CD4-positive, CD25-positive, alpha-beta regulatory T cell (primary cell): Measurements from ENCODE around the gene NRAP. TPM values are rescaled to one million over a fixed set of nuclear protein-coding genes. Genes with fewer than 3 reads are reported as not detected.

Experiments used
- ATAC-seq, 2 donors: fragments of 150-1000 bp; cut with Tn5 transposase; one replicate each; pipeline ENCODE4 v1.10.0; 2021; ENCODE audit warnings: low read depth in 2 of 2, moderate number of reproducible peaks in 2 of 2, moderate library complexity in 1 of 2
- DNase-seq, 3 donors: peaks; one replicate each; pipeline versions ENCODE4 v3.0.0 to v3.0.0-alpha.2; 2012 to 2022; ENCODE audit warnings: mixed read lengths in 1 of 3
- H3K27ac ChIP-seq: one replicate; pipeline ENCODE4 v1.7.0; 2013; ENCODE audit warnings: mild to moderate bottlenecking, low read length; ENCODE audit not compliant: insufficient read depth, poor library complexity, severe bottlenecking
- H3K27me3 ChIP-seq: one replicate; pipeline ENCODE4 v1.7.0; 2013; ENCODE audit warnings: low read length; ENCODE audit not compliant: control insufficient read depth, insufficient read depth
- H3K36me3 ChIP-seq: one replicate; pipeline ENCODE4 v1.7.0; 2013; ENCODE audit warnings: mild to moderate bottlenecking, low read length, moderate library complexity; ENCODE audit not compliant: control insufficient read depth, insufficient read depth
- H3K4me1 ChIP-seq: 2 replicates; pipeline ENCODE4 v1.7.0; 2013; ENCODE audit warnings: mild to moderate bottlenecking, low read length; ENCODE audit not compliant: insufficient read depth, control insufficient read depth, poor library complexity, severe bottlenecking
- H3K4me3 ChIP-seq: one replicate; pipeline ENCODE4 v1.7.0; 2013; ENCODE audit warnings: low read depth, mild to moderate bottlenecking, low read length, moderate library complexity
- H3K9me3 ChIP-seq, 2 experiments: 1 replicate in 1 of 2; 2 replicates in 1 of 2; pipeline ENCODE4 v1.7.0; 2013; ENCODE audit warnings: low read length in 2 of 2, mild to moderate bottlenecking in 1 of 2, moderate library complexity in 1 of 2; ENCODE audit not compliant: control insufficient read depth in 2 of 2
- H3K27ac Mint-ChIP-seq, 3 donors: one replicate each; pipeline ENCODE4 v1.8.0; 2020 to 2022; ENCODE audit warnings: mild to moderate bottlenecking in 3 of 3, mixed read lengths in 3 of 3, moderate library complexity in 2 of 3
- H3K27me3 Mint-ChIP-seq: one replicate; pipeline ENCODE4 v1.8.0; 2022; ENCODE audit warnings: mild to moderate bottlenecking, mixed read lengths
- H3K36me3 Mint-ChIP-seq: one replicate; pipeline ENCODE4 v1.8.0; 2020; ENCODE audit warnings: mixed read lengths
- H3K4me1 Mint-ChIP-seq, 4 donors: one replicate each; pipeline ENCODE4 v1.8.0; 2020 to 2022; ENCODE audit warnings: mixed read lengths in 4 of 4, mild to moderate bottlenecking in 1 of 4
- H3K4me3 Mint-ChIP-seq, 4 donors: one replicate each; pipeline ENCODE4 v1.8.0; 2020 to 2022; ENCODE audit warnings: mild to moderate bottlenecking in 4 of 4, mixed read lengths in 4 of 4, moderate library complexity in 3 of 4
- H3K9me3 Mint-ChIP-seq, 7 donors: one replicate each; pipeline ENCODE4 v1.8.0; 2020 to 2022; ENCODE audit warnings: mixed read lengths in 7 of 7, mild to moderate bottlenecking in 3 of 7, moderate library complexity in 2 of 7
- polyA plus RNA-seq, 4 donors: library from polyadenylated mRNA; unstranded; fragments of 300-500 nt; fragmentation: Illumina TruSeq; gene quantifications; one replicate each; pipeline ENCODE4 v1.2.3, GENCODE V29; 2021
- total RNA-seq: library from RNA; stranded (reverse); gene quantifications from one replicate; pipeline ENCODE4 v1.2.3, GENCODE V29; 2022

NRAP gene
- total and polyA plus RNA-seq, 5 donors from 2014 or later = not detected

- ATAC-seq = no peak
- Mint-ChIP-seq H3K36me3 (no peaks in the 10 kb centered on the region), H3K4me3 (no peak overlapping the region), H3K27me3 (peaks cover 39% of the 10 kb centered on the region), H3K27ac (no peak overlapping the region), H3K4me1 (peaks cover 0 to 5% (median 0%) of the 10 kb centered on the region in 4 donors), H3K9me3 (peaks cover 0 to 5% (median 0%) of the 10 kb centered on the region in 7 donors)
- Histone ChIP-seq H3K27ac (no peak overlapping the region), H3K4me3 (no peak overlapping the region), H3K9me3 (no peaks in the 10 kb centered on the region), H3K36me3 (no peaks in the 10 kb centered on the region), H3K27me3 (peaks cover 3% of the 10 kb centered on the region), H3K4me1 (no peaks in the 10 kb centered on the region)
- DNase-seq = no peak
Observed at GRCh38 chr10:113613977-113614690, 49.7 kb downstream of the NRAP start.

GRCh38 chr10:113613427-113613826 lies 50.4 kb downstream of the NRAP start:
- Histone ChIP-seq H3K27me3 (peaks cover 3% of the 10 kb centered on the region), H3K27ac (no peak overlapping the region), H3K4me1 (no peaks in the 10 kb centered on the region), H3K4me3 (no peak overlapping the region), H3K36me3 (no peaks in the 10 kb centered on the region), H3K9me3 (no peaks in the 10 kb centered on the region)
- Mint-ChIP-seq H3K27me3 (peaks cover 39% of the 10 kb centered on the region), H3K27ac (no peak overlapping the region), H3K4me3 (no peak overlapping the region), H3K4me1 (peaks cover 0 to 5% (median 0%) of the 10 kb centered on the region in 4 donors), H3K36me3 (no peaks in the 10 kb centered on the region), H3K9me3 (peaks cover 0 to 5% (median 0%) of the 10 kb centered on the region in 7 donors)
- DNase-seq (no peak), ATAC-seq (no peak)

GRCh38 chr10:113612154-113612553 lies 51.7 kb downstream of the NRAP start:
- Mint-ChIP-seq H3K9me3 (peaks cover 0 to 5% (median 0%) of the 10 kb centered on the region in 7 donors), H3K27ac (no peak overlapping the region)

GRCh38 chr10:113610631-113611601 lies 52.9 kb downstream of the NRAP start:
- DNase-seq = no peak
- H3K27ac Mint-ChIP-seq = no peak overlapping the region
- no peaks in the 10 kb centered on the region for H3K4me1 ChIP-seq
- H3K9me3 ChIP-seq = no peaks in the 10 kb centered on the region
- no peak overlapping the region for H3K4me3 Mint-ChIP-seq
- H3K4me1 Mint-ChIP-seq = peaks cover 0 to 5% (median 0%) of the 10 kb centered on the region in 4 donors
- H3K27me3 ChIP-seq = no peaks in the 10 kb centered on the region
- H3K4me3 ChIP-seq = no peak overlapping the region
- H3K27ac ChIP-seq = no peak overlapping the region
- no peak for ATAC-seq
- no peaks in the 10 kb centered on the region for H3K36me3 ChIP-seq
- peaks cover 24% of the 10 kb centered on the region for H3K27me3 Mint-ChIP-seq
- no peaks in the 10 kb centered on the region for H3K36me3 Mint-ChIP-seq
- H3K9me3 Mint-ChIP-seq = peaks cover 0 to 5% (median 0%) of the 10 kb centered on the region in 7 donors

More at GRCh38 chr10:113612154-113612553, 51.7 kb downstream of the NRAP start:
- Histone ChIP-seq H3K27me3 (peaks cover 3% of the 10 kb centered on the region), H3K4me1 (no peaks in the 10 kb centered on the region), H3K4me3 (no peak overlapping the region), H3K9me3 (no peaks in the 10 kb centered on the region), H3K27ac (no peak overlapping the region), H3K36me3 (no peaks in the 10 kb centered on the region)
- H3K36me3 Mint-ChIP-seq = no peaks in the 10 kb centered on the region
- no peak for ATAC-seq
- no peak for DNase-seq
- no peak overlapping the region for H3K4me3 Mint-ChIP-seq
- peaks cover 0 to 5% (median 0%) of the 10 kb centered on the region in 4 donors for H3K4me1 Mint-ChIP-seq
- peaks cover 35% of the 10 kb centered on the region for H3K27me3 Mint-ChIP-seq

GRCh38 chr10:113609704-113610108 lies 54.1 kb downstream of the NRAP start:
- no peak overlapping the region for H3K4me3 ChIP-seq
- no peak overlapping the region for H3K27ac ChIP-seq
- Mint-ChIP-seq H3K4me3 (no peak overlapping the region), H3K27me3 (peaks cover 15% of the 10 kb centered on the region), H3K36me3 (no peaks in the 10 kb centered on the region), H3K4me1 (peaks cover 0 to 5% (median 0%) of the 10 kb centered on the region in 4 donors), H3K9me3 (peaks cover 0 to 2% (median 0%) of the 10 kb centered on the region in 7 donors), H3K27ac (no peak overlapping the region)
- H3K4me1 ChIP-seq = no peaks in the 10 kb centered on the region
- H3K27me3 ChIP-seq = no peaks in the 10 kb centered on the region
- H3K9me3 ChIP-seq = no peaks in the 10 kb centered on the region
- no peaks in the 10 kb centered on the region for H3K36me3 ChIP-seq
- DNase-seq = no peak
- ATAC-seq = no peak

GRCh38 chr10:113605268-113605978 lies 58.4 kb downstream of the NRAP start:
- Histone ChIP-seq H3K36me3 (no peaks in the 10 kb centered on the region), H3K27me3 (no peaks in the 10 kb centered on the region), H3K4me3 (no peak overlapping the region), H3K9me3 (no peaks in the 10 kb centered on the region), H3K27ac (no peak overlapping the region), H3K4me1 (no peaks in the 10 kb centered on the region)
- peaks cover 5% of the 10 kb centered on the region for H3K27me3 Mint-ChIP-seq
- no peak overlapping the region for H3K27ac Mint-ChIP-seq
- H3K9me3 Mint-ChIP-seq = peaks cover 0 to 5% (median 0%) of the 10 kb centered on the region in 7 donors
- H3K36me3 Mint-ChIP-seq = no peaks in the 10 kb centered on the region
- DNase-seq (no peak), ATAC-seq (no peak)
- no peaks in the 10 kb centered on the region for H3K4me1 Mint-ChIP-seq
- H3K4me3 Mint-ChIP-seq = no peak overlapping the region

- Mint-ChIP-seq H3K9me3 (peaks cover 0 to 5% (median 0%) of the 10 kb centered on the region in 7 donors), H3K4me3 (no peak overlapping the region), H3K4me1 (no peaks in the 10 kb centered on the region), H3K27me3 (peaks cover 5% of the 10 kb centered on the region), H3K36me3 (no peaks in the 10 kb centered on the region), H3K27ac (no peak overlapping the region)
- H3K36me3 ChIP-seq = no peaks in the 10 kb centered on the region
- DNase-seq = no peak
- no peak overlapping the region for H3K4me3 ChIP-seq
- H3K27ac ChIP-seq = no peak overlapping the region
- no peaks in the 10 kb centered on the region for H3K9me3 ChIP-seq
- ATAC-seq = no peak
- H3K27me3 ChIP-seq = no peaks in the 10 kb centered on the region
- H3K4me1 ChIP-seq = no peaks in the 10 kb centered on the region
Observed at GRCh38 chr10:113604572-113604971, 59.3 kb downstream of the NRAP start.
